CD4-positive, alpha-beta T cell (primary cell): ENCODE data around the gene NOC3L. TPM values are rescaled to one million over a fixed set of nuclear protein-coding genes. Genes with fewer than 3 reads are reported as not detected.
A peak's percentile ranks its signal among the peaks of the same experiment; 100 is the strongest.

Experiments used
- ATAC-seq: fragments of 200-7000 bp; cut with Tn5 transposase; one replicate; pipeline ENCODE4 v1.10.0; 2022; ENCODE audit warnings: mild to moderate bottlenecking; ENCODE audit not compliant: poor library complexity
- CTCF ChIA-PET: fragments of 350-600 bp; sonication (Branson Sonifier 250); formaldehyde crosslinking; loops from one replicate; lab custom pipeline; 2021; ENCODE audit warnings: antibody characterized with exemption, inconsistent platforms; lab: Charles Lee
- POLR2A ChIA-PET: fragments of 350-600 bp; sonication (Branson Sonifier 250); formaldehyde crosslinking; loops from one replicate; lab custom pipeline; 2021; ENCODE audit warnings: antibody characterized with exemption, inconsistent platforms; lab: Charles Lee
- DNase-seq, 14 experiments: peaks; one replicate each; pipeline ENCODE4 v3.0.0-alpha.2; 2013 to 2020; ENCODE audit warnings: mixed read lengths in 2 of 14
- H3K27ac ChIP-seq, 2 donors: one replicate each; pipeline versions ENCODE4 v1.5.1 to v1.7.0; 2013; ENCODE audit warnings: low read length in 2 of 2, low read depth in 1 of 2, mild to moderate bottlenecking in 1 of 2
- H3K27me3 ChIP-seq, 2 experiments: 1 replicate in 1 of 2; 2 replicates in 1 of 2; pipeline versions ENCODE4 v1.6.1 to v1.7.0; 2013; ENCODE audit warnings: low read length in 2 of 2, control low read depth in 1 of 2, mild to moderate bottlenecking in 1 of 2, moderate library complexity in 1 of 2; ENCODE audit not compliant: insufficient read depth in 2 of 2, control insufficient read depth in 1 of 2
- H3K36me3 ChIP-seq: one replicate; pipeline ENCODE4 v1.6.1; 2013; ENCODE audit warnings: low read length, control low read depth; ENCODE audit not compliant: insufficient read depth
- H3K4me1 ChIP-seq: one replicate; pipeline ENCODE4 v1.6.1; 2013; ENCODE audit warnings: low read length, control low read depth; ENCODE audit not compliant: insufficient read depth
- H3K4me3 ChIP-seq: one replicate; pipeline ENCODE4 v1.5.1; 2013; ENCODE audit warnings: mild to moderate bottlenecking, low read length, moderate library complexity
- H3K9me3 ChIP-seq, 2 experiments: 1 replicate in 1 of 2; 2 replicates in 1 of 2; pipeline versions ENCODE4 v1.6.1 to v1.7.0; 2013; ENCODE audit warnings: low read length in 2 of 2, mild to moderate bottlenecking in 2 of 2, control low read depth in 1 of 2, moderate library complexity in 1 of 2; ENCODE audit not compliant: control insufficient read depth in 1 of 2, insufficient read depth in 1 of 2
- H3K27ac Mint-ChIP-seq: one replicate; pipeline ENCODE4 v1.8.0; 2020; ENCODE audit warnings: mixed read lengths
- H3K27me3 Mint-ChIP-seq: one replicate; pipeline ENCODE4 v1.8.0; 2021; ENCODE audit warnings: mixed read lengths
- H3K36me3 Mint-ChIP-seq: one replicate; pipeline ENCODE4 v1.8.0; 2021; ENCODE audit warnings: low read depth, mixed read lengths
- H3K4me1 Mint-ChIP-seq: one replicate; pipeline ENCODE4 v1.8.0; 2021; ENCODE audit warnings: low read depth, mixed read lengths
- H3K4me3 Mint-ChIP-seq: one replicate; pipeline ENCODE4 v1.8.0; 2020; ENCODE audit warnings: mild to moderate bottlenecking, mixed read lengths
- H3K9me3 Mint-ChIP-seq: one replicate; pipeline ENCODE4 v1.8.0; 2020; ENCODE audit warnings: mixed read lengths
- CTCF ChIP-seq: fragments of 200-600 bp; IDR thresholded peaks from one replicate; pipeline ENCODE4 v1.8.0; 2022; ENCODE audit warnings: antibody characterized with exemption, mild to moderate bottlenecking
- intact Hi-C, 2 experiments: fragments of 100-400 bp; cut with DNase I in 1 of 2; cut with micrococcal nuclease in 1 of 2; formaldehyde crosslinking; loops; one replicate each; pipeline versions ENCODE4 v1.15.1 to v1.9.0; 2023 to 2025; cut with DNase I, micrococcal nuclease
- total RNA-seq, 174 experiments: library from RNA in 2 of 174; stranded (reverse) in 2 of 174; gene quantifications; one replicate each; pipeline ENCODE4 v1.2.3 and lab custom pipeline; 2021 to 2026

NOC3L gene
- total RNA-seq, 2 experiments from 2014 or later: 7.1 to 8.0 TPM

- TF ChIP-seq CTCF: no peak
- Mint-ChIP-seq H3K4me3 (no peak overlapping the region), H3K36me3 (no peaks in the 10 kb centered on the region), H3K27ac (no peak overlapping the region), H3K4me1 (no peaks in the 10 kb centered on the region), H3K27me3 (peaks cover 51% of the 10 kb centered on the region), H3K9me3 (no peaks in the 10 kb centered on the region)
- no peaks in the 10 kb centered on the region for H3K4me1 ChIP-seq
- no peaks in the 10 kb centered on the region for H3K9me3 ChIP-seq
- H3K36me3 ChIP-seq: no peaks in the 10 kb centered on the region
- H3K27ac ChIP-seq: no peak overlapping the region
- CTCF ChIA-PET: no interaction called here
- no peak overlapping the region for H3K4me3 ChIP-seq
- no peak for DNase-seq
- POLR2A ChIA-PET: no interaction called here
- no peak for ATAC-seq
- intact Hi-C loops: no loop called here
- H3K27me3 ChIP-seq: peaks cover 3 to 4% of the 10 kb centered on the region in 2 experiments
Measured at GRCh38 chr10:94370501-94370900, 7.8 kb upstream of the NOC3L start.

DNA sequence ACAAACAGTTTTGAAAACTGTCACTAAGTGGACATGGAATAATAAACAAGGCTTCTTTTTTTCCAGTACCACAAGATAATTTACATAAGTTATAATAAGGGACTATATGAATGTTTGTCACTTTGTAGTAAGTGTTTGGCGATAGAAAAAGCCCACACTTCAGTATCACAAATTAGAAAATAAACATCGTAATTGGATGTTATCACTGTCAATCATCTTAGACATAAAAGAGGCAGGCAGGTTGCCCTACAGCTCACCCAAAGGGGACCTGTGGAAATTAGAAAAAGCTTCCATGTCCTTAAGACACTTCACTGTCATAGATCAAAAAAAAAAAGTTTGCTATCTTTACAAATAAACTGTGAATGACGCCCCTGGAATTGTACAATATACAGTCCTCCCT lies 3.6 kb upstream of the NOC3L start:
- H3K27me3 Mint-ChIP-seq: peaks cover 21% of the 10 kb centered on the region
- no peak overlapping the region for H3K4me3 Mint-ChIP-seq
- Histone ChIP-seq H3K4me3 (no peak overlapping the region), H3K4me1 (peaks cover 14% of the 10 kb centered on the region), H3K27me3 (peaks cover 4% of the 10 kb centered on the region in 2 experiments), H3K36me3 (no peaks in the 10 kb centered on the region), H3K27ac (no peak overlapping the region), H3K9me3 (no peaks in the 10 kb centered on the region)
- no peak overlapping the region for H3K27ac Mint-ChIP-seq
- CTCF ChIA-PET: no interaction called here
- H3K4me1 Mint-ChIP-seq: peaks cover 23% of the 10 kb centered on the region
- no peak for ATAC-seq
- H3K36me3 Mint-ChIP-seq: peaks cover 11% of the 10 kb centered on the region
- no peak for TF ChIP-seq CTCF
- POLR2A ChIA-PET: no interaction called here
- DNase-seq: no peak
- intact Hi-C loops: loop anchor here in 1 of 2 experiments (10.0 kb wide), 2 partner anchors 1522 to 1772 kb away; partner anchors contain the start of genes EXOC6 and KIF11
- no peaks in the 10 kb centered on the region for H3K9me3 Mint-ChIP-seq

GRCh38 chr10:94364482-94364881 lies 1.7 kb upstream of the NOC3L start:
- Mint-ChIP-seq H3K27ac (no peak overlapping the region), H3K4me3 (peak overlapping the region; percentile 15), H3K27me3 (peaks cover 9% of the 10 kb centered on the region), H3K9me3 (no peaks in the 10 kb centered on the region), H3K4me1 (peaks cover 38% of the 10 kb centered on the region), H3K36me3 (peaks cover 27% of the 10 kb centered on the region)
- DNase-seq: no peak
- intact Hi-C loops: loop anchor here in 1 of 2 experiments (5.0 to 10.0 kb wide), 4 partner anchors 183 to 1770 kb away; partner anchors contain the start of genes EXOC6, HELLS, KIF11 and SLC35G1
- Histone ChIP-seq H3K27me3 (peaks cover 0 to 2% of the 10 kb centered on the region in 2 experiments), H3K4me3 (no peak overlapping the region), H3K27ac (no peak overlapping the region), H3K9me3 (no peaks in the 10 kb centered on the region), H3K36me3 (no peaks in the 10 kb centered on the region), H3K4me1 (peaks cover 17% of the 10 kb centered on the region)
- no peak for TF ChIP-seq CTCF
- no peak for ATAC-seq
- ChIA-PET CTCF (no interaction called here), POLR2A (no interaction called here)
